HG02884 (cell line): Measurements from ENCODE around the gene TRO.

Experiments
- ATAC-seq: cut with Tn5 transposase; IDR thresholded peaks from one replicate; pipeline ENCODE4 v1.9.1; 2021; ENCODE audit warnings: mild to moderate bottlenecking, moderate library complexity; ENCODE audit not compliant: unreplicated experiment

Gene TRO

GRCh38 chrX:54964766-54965497, 44.3 kb downstream of the TRO start:
- ATAC-seq = no peak

GRCh38 chrX:54977387-54977786, 56.8 kb downstream of the TRO start:
- ATAC-seq = no peak

GRCh38 chrX:54978448-54978847, 57.8 kb downstream of the TRO start:
- no peak for ATAC-seq

- no peak for ATAC-seq
Measured at GRCh38 chrX:54979432-54979831, 58.8 kb downstream of the TRO start.

GRCh38 chrX:54980334-54980733, 59.7 kb downstream of the TRO start:
- ATAC-seq = no peak
